Esophagus muscularis mucosa (tissue), 4 donors: Measurements from ENCODE around the gene PFN3.

ENCODE experiments used
- CTCF ChIP-seq, 3 experiments: fragments of 200-600 bp in 2 of 3; fragments of 450-650 bp in 1 of 3; sonication (generic) in 2 of 3; IDR thresholded peaks; one replicate each; pipeline ENCODE4 v1.5.1; 2017 to 2019; ENCODE audit warnings: antibody characterized with exemption in 3 of 3, mild to moderate bottlenecking in 2 of 3, moderate library complexity in 1 of 3
- EP300 ChIP-seq: sonication (generic); formaldehyde crosslinking; IDR thresholded peaks from one replicate; pipeline ENCODE4 v1.6.1; 2017; ENCODE audit warnings: antibody characterized with exemption
- POLR2A ChIP-seq: fragments of 450-650 bp; IDR thresholded peaks from one replicate; pipeline ENCODE4 v1.6.1; 2017; ENCODE audit warnings: antibody characterized with exemption, moderate library complexity, mild to moderate bottlenecking, low read depth

DNA sequence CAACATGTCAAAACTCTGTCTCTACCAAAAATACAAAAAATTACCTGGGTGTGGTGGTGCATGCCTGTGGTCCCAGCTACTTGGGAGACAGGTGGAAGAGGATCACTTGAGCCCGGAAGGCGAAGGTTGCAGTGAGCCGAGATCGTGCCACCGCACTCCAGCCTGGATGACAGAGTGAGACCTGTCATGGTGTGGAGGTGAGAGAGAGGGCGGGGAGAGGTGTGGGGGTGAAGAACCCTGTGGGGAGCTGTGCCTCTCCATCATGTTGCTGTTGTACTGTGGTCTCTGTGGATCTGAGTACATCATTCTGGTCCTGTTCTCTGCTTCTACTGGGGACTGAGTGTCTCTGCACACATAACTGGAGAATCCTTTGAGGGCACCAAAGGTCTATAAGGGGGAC lies 27.6 kb downstream of the PFN3 start:
- no peak for TF ChIP-seq CTCF (IDR thresholded peaks at IDR 0.05)
- TF ChIP-seq POLR2A = no peak
- no peak for TF ChIP-seq EP300
